ENCODE data around the gene SRGAP3.

The SRGAP3 gene

DNA sequence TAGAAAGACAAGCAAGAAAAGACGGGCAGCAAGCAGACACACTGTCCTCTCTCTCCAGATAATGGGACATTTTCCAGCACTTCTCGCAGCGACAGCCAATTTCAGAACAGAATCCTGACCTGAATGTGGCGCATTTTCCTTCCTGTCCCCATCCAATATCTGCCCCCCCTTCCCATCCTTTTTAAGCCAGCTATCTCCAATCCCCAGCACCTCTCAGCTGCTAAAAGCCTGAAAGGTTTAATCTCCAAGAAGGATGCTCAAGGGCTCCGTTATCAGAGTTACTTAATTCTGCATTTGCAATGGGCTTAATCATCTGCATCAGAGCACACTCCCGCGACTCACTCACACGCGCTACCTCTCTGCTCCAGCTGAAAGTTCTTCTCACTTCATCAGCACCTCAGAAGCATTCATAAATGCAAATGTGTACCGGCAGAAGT is 50.5 kb downstream of the SRGAP3 start:
- no peak for FAIRE-seq

DNA sequence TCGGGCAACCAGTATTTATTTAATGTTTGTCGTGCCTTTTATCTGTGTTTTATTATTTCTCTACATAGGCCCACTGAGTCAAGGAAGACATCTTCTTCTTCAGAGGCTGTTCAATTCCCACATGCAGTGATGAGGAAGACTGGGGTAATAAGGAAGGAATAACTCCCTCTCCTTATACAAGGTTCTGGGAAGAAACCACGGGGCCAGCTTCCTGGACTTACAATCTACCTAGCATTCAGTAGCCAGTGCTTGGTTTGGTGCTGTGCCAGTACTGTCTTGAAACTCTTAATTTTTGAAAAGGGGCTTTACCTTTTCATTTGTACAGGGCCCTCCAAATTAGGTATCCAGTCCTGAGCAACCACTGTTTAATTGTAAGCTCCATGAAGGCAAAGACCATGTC is 51.2 kb downstream of the SRGAP3 start:
- FAIRE-seq = no peak

DNA sequence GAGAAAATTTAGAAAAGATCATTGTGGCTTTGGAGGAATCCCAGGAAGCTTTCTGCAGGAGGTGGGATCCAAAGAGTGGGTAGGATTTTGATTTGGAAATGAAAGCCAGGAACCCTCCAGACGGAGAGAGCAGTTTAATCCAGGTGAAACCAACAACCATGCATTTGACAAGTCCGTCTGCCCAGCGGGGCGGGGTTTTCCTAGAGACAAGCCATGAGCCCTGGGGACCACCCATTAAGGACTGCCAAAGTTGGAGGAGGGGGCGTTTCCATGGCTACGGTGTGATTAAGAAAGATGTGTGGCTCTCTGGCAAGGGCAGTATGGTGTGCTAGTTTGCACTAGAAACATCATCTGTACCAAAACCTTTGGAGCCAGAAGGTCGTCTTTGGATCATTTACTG is 53.4 kb downstream of the SRGAP3 start:
- FAIRE-seq = no peak

DNA sequence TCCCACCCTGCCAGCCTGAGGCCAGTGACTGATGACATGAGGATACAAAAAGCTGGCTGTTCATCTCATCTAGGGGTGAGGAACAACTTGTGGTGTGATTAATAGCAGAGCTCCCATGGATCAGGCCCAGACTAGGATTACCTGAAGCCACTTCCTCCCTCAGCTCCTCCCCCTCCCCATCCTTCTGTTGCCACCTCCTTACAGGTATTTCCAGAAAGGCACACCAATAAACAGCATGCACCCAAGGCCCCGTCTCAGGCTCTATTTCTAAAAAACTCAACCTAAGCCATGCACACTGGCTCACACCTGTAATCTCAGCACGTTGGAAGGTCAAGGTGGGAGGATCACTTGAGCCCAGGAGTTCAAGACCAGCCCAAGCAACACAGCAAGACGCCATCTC is 54.1 kb downstream of the SRGAP3 start:
- FAIRE-seq = no peak

DNA sequence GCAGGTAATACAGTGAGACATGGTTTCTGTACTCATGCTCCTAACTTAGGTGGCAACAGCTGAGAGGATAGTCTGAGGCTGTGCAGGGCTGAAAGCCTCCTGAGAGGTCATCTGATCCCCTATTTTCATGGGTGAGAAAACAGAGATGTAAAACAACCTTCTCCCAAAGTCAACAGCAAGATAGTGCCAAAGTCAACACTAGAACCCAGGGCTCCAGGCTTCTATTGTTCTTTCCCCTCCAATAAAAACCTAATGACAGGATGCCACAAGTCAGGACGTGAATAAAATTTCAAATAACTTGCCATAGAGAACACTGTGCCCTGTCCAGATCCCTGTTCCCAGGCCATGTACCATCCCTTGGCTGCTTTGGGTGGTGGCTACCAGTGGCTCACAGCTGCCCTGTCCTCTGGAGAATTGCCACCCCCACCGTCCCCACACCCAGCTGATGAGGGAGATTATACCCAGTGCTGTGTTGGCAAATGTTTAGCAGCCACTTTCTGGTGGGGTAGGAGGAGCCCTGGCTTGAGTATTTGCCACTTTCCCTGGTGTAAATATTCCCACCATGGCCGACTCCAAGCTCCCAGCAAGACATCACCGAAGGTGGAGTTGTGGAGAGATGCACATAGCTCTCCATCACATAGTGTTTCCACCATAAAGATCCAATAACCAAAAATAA is 54.8 kb downstream of the SRGAP3 start:
- FAIRE-seq = no peak

DNA sequence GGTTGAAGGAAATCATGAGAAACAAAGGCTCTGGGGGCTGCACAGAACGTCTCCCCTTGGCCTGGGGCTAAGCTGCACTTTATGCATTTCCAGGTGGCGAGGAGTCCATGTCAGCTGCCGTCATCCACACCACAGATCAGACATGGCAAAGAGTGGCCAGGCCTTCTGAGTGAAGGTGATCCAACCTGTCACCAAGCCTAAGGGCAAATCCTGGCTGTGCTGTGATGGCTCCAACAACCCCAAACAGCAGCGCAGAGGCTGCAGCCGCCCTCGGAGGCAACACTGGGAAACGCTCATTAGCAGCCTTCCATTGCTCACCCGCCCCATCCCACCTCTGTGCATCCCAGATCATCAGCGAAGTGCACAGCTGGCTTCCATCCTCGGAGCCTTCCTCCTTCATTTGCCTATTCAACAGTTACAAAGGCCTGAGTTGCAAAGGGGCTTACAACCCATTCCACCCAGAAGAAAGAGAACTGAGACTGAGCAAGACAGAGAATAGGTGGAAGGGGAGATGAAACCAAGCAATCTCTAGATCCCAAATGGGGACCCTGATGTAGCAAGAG is 55.7 kb downstream of the SRGAP3 start:
- FAIRE-seq = no peak

DNA sequence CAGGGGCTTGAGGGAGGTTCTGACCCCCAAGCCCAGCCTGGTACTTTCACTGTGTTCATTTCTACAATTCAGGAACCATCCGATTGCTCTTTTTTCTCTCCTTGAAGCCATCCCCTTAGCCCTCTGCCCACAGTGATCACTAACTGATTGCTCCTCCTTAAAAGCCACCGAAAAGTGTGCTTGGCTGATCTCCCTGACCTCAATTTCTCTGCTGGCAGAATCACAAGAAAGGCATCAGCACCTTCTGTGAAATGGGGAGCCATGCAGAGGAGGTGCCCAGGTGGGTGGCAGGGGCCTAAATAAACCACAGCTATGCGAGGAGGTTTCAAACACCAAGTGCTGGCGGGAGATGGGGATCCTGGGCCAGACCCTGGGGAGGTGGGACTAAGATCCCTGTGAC is 56.2 kb downstream of the SRGAP3 start:
- no peak for FAIRE-seq

DNA sequence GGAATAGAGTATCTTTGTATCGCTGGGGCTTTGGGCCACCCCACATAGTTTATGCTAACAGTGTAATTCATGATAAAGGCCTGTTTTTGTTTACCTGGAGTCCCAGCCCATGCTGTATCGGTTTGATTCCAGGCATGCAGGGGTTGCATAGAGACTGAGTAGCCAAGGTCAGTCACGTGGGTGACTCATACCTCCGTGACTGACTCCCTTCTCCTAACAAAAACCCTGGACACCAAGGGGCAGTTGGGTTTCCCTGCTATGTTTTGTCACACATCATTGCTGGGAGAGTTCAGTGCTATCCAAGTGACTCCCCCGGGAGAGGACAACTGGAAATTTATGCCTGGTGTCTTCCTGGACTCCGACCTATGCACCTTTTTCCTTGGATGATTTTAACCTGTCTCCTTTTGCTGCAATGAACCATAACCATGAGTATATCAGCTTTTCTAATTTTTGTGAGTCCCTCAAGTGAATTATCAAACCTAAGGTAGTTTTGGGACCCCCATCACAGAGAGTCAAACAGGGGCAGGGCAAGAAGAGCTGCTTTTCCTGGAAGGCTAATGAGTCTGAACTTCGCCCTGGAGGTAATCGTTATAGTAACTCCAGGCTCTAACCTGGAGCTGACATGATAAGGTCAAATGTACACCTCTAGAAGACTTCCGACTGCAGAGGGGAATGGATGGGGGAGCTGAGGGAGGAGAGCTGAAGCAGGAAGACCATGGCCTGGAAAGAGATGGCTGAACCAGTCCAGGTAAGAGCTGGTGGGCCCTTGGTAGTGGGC is 57.0 kb downstream of the SRGAP3 start:
- FAIRE-seq = no peak

DNA sequence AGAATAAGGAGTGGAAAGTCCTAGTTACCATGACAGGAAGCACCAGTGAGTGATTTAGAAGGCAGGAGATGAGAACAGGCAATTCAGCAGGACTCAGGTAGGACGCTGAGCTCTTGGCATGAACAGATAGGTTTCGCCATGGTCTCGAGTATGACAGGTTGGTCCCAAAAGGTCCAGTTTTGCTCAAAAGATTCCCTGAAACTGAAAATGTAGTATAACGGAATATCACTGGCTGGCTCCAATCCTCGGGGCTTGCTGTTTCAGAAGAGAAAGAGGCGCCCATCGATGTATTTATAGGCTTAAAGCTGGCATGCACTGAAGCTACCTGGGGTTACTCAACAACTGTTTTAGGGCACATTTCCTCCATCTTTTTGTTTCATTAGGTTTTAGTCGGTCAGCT is 59.2 kb downstream of the SRGAP3 start:
- no peak for FAIRE-seq

DNA sequence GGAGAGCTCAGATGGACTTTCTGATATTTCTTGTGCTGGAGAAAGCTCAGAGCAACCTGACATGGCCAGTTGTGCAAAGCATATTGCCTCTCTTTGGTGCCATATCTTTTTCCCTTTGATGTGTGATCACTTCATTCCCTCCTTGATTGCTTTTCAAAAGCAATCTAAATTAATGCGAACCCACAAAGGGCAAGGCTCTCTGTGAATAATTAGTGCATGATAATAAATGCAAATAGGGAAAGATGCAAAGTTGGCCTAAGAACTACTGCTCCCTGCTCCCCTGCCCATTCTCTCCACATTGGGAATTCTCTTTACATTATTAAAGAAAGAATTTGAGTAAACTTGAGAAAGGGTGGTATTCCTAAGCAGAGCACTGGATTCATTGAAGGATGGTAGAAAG is 60.9 kb downstream of the SRGAP3 start:
- FAIRE-seq = no peak

DNA sequence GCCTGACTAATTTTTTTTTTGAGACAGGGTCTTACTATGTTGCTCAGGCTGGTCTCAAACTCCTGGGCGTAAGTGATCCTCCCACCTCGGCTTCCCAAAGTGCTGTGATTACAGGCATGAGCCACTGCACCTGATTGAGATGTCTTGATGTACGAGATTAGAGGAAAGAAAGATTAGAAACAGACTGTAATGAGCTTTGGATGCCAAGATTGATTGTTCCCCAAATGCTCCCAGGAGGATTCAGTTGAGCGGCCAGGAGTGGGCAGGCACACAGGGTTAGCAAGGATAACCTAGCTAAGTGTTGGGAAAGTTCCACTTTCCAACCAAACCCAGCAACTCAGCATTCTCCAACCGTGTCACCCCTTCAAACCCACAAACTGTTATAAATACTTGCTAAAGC is 63.7 kb downstream of the SRGAP3 start:
- no peak for FAIRE-seq

DNA sequence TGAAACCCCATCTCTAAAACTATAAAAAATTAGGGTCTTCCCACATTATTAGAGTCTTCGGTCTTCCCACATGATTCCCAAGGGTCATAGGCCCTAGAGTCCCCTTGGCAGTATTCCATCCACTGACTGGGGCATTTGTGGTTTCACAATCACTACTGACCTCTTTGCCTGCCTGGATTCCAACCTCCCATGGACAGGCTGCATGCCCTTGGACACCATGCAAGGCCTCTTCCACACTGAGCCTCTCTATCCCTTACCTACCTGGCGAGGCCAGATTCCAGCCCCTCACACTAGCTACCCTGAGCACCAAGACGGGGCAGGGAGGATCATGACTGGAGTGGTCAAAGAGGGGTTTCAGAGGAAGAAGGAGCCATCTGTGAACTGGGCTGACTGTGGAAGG is 64.4 kb downstream of the SRGAP3 start:
- no peak for FAIRE-seq

DNA sequence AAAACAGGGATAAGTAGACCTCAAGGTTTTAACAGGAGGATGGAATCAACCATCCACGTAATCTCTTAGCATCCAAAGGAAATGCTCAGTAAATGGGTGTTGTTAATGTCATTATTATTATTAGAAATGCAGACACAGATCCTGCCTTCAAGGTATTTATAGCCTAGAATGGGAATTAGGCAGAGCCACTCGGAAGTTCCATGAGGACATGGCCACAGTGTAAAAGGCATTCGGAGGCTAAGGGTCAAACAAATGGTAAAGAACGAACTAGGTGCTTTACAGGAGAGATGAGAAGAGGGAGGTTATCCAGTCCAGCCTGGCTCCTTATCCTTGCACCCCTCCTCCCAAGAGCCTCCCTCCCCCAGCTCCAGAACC is 65.0 kb downstream of the SRGAP3 start:
- no peak for FAIRE-seq

DNA sequence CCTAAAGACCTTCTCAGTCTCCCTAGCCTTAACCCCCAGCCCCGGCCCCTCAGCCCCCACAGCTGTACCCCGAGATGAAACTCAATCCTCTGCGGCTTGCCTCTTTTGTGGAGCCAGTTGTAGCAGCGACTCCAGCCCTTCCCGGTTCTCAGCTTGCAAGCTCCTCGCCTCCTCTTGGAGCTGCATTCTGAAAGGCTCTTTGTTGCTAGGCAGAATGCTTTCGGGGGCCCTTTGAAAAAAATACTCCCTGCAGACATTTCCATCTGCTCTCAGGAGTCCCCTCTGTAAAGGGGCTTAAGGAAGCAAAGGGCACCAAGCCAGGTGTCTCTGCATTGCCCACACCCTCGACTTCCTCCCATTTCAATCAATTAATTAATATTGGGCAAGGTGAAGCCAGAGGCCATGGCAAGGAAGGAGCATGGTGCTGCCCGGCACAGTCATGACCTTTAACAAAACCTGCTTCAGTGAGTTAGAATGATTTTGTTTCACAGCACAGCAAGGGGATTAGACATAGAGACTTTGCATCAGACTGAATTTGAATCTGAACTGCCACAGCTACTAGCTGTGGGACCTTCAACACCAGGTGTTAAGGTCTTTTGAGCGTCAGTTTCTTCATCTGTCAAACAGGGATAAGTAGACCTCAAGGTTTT is 65.5 kb downstream of the SRGAP3 start:
- no peak for FAIRE-seq

DNA sequence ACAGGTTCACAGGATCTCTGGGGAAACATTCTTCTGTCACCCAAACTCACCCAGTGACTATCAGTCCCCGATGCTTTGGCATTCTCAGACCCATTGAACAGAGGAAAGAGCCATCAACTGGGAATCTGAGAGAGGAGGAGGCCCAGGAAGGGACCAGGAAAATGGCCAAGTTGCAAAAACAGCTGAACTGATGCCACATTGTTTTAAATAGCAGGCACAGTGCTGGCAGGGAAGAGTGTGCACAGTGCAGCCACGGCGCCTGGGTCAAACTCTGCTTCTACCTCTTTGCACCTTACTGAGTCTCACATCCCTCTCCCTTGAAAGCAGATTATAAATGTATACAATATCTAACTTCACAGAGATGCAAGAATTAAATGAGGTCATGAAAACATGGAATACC is 66.4 kb downstream of the SRGAP3 start:
- no peak for FAIRE-seq

DNA sequence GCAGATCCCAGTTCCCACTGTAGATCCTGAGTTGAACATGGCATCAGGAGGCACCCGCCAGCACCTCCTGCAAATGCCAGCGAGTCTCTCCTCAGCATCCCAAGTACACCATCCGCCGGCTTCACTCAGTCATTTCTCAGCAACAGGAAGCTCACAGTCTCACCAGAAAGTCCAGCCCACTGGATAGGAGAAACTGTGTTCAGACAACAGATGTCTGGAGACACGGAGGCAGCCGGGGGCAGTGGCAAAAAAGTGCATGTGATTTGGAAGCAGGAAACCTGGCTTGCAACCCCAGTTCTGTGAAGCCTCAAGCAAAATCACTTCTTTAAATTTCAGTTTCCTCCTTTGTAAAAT is 68.7 kb downstream of the SRGAP3 start:
- FAIRE-seq = no peak

DNA sequence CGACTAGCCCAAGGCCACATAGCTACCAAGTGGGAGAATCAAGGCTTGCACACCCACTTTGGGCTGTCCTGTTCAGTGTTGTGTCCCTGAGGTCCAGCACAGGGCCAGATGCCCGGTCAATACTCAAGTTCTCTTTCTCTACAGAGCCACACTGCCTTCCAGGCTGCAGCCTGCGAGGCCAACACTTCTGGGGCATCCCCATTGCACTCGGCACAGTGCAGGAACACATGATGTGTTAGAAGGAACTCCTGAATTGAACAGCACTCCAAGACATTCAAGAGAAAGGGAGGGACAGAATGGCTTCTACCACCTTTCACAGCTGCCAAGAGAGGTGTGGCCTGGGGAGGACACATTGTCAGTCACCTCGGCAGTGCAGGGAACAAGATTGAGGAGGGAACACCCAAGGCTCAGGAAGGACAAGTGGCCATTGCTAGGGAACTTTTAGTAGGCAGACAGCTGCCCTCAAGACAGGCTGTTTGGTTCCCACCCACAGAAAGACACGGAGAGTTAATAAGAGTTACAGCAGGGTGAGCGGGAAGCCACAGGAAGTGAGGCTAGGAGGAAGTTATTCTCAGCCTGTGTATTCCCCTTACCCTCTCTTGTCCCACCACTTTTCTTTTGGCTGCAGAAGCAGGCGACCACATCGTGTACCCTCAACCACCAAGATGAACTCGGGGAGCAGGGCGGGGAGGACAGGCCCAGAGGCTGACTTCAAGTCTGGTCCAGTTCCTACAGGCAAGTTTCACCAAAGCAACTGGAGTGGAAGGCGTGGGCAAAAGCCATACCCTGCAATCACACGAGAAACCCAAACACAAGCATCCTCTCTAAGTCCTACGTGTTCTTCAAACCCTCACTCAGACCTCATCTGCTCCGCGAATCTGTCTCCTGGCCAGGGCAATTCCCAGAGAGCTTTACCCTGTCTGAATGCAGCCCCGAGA is 69.4 kb downstream of the SRGAP3 start:
- no peak for FAIRE-seq

DNA sequence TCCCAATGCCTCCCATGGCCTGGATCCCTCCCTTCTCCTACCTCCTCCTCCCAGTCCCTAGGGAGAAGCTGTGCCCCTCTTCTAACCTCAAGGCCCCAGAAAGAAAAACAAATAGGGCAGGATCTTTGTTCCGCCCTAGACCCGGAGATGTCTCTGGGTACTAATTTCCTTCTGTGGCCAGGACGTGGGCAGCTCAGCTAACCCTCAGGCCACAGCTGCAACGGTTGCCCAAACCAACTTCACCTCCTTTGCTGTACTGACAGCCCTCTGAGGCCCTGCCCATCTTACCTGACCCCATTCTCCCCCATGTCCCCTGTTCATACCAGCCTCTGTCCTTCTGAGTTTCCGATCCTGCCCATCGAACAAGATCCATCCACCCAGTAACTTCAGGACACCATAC is 70.7 kb downstream of the SRGAP3 start:
- no peak for FAIRE-seq

DNA sequence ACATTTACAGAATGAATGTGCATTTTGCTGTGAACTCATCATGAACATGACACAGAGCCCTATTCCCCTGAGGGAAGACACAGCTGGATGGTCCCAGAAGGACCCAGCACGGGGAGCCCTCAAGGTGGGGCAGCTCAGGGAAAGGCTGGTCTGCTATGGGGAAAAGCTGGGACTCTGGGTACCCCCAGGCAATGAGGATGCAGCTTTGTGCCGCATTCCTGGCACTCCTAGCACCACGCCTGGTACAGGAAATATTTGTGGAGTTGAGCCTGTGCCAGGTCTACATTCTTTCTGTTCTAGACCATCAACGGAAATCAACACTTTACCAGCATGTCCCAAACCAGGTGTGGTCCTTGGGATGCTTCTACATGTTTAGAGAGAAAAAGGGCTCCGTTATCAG is 74.0 kb downstream of the SRGAP3 start:
- no peak for FAIRE-seq

DNA sequence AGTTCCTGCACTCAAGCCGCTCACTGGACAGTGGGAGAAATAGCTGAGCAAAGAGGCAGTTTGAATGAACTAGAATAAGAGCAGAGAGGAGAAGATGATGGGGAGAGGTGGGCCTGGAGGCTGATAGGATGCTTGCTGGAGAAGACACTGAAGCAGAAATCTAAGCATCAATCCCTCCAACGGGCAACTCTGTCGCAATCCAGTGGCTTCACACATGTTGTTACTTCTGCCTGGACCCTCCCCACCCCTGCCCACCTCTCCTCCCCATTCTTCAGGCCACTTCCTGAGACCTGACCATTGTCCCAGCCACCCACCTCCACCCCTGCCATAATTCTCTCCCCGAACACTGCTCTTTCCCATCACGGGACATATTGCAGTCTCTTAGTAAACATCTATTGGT is 76.0 kb downstream of the SRGAP3 start:
- no peak for FAIRE-seq

DNA sequence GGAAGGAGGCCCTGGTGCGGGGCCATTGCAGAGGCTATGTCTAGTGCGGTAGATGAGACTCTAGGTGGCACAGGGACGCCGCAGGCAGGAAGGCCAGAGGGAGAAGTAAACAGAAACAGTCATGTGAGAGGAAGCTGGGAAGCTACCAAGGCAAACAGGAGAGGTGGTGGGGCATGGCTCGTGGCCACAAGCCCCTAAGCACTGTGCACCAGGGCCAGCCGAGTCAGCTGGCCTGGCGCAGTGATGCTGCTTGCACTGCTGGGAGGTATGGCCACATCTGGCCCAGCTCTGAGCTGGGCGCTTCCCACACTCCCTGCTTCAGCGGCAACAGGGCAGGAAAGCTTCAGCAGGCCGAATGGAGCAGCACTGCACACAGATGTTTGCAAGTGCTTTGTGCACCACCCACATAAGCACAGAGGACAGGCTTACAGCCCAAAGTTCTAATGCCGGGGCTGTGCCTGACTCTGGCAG is 76.6 kb downstream of the SRGAP3 start:
- FAIRE-seq = no peak

DNA sequence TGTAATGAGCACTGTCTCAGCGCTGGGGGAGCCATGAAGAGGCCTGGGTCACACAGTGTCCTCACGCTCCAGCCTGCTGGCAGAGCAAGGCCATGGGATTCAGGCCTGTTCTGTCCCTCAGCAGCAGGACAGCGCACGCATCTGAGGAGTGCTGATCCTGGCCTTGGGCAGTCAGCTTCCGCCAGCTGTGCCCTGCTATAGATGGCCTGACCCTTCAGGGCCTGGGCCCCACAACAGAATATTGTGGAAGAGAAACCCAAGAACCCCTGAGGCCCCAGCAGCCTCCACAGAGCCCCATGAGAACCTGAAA is 78.6 kb downstream of the SRGAP3 start:
- no peak for FAIRE-seq

Data from colon (tissue), 2 donors.